Measurements from ENCODE around the gene AMDHD1.

AMDHD1 gene

DNA sequence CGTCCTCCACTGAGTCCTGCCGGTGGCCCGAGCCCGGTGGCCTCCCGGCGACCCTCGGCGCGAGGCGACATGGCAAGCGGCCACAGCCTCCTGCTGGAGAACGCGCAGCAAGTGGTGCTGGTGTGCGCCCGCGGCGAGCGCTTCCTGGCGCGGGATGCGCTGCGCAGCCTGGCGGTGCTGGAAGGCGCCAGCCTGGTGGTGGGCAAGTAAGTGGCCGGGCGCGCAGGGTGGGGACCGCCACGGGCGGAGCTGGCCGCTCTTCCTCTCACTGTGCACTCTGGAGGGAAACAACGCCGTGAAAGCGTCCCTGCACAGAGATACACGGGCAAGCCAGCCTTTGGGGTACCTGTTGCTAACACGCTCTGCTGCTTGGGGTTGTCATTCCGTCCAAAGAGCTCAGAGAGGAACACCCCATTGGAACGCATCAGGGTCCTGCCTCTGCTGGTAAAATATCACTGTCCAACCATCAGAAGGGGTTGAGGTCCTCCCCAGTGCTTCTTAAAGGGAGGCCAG is at the start of gene AMDHD1:
Gene AMDHD1, plus strand, starts transcription at position 2 of the 513 bp plus-strand sequence. Its CDS starts 68 bp downstream, at position 70.
- peak; percentile 22 for DNase-seq

DNA sequence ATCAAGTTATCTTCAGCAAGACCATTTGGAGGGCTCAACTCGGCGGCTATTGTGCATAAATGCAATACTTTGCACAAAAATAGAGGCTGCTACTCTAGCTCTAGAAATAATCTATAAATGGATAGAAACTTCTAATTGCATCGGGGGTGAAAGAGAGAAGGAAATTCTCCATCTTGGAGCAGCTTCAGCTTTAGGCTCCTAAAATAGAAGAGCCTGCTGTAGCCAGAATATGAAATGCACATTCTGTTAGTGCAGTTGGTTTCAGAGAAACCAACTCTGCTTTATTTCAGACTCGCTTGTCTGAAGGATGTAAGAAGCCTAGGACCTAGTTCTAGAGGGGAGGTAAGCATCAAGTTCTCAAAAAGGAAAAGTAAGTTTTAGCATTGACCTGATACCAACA is 46.3 kb upstream of the AMDHD1 start:
- no peak for DNase-seq

- DNase-seq, result no peak
These were observed 45.0 kb upstream of the AMDHD1 start for GRCh38 chr12:95898081-95898480.

GRCh38 chr12:95908573-95908972 is 34.6 kb upstream of the AMDHD1 start:
- no peak for DNase-seq

- no peak for DNase-seq
These were observed 33.3 kb upstream of the AMDHD1 start for GRCh38 chr12:95909871-95910270.

GRCh38 chr12:95918194-95918993 is 24.7 kb upstream of the AMDHD1 start:
- no peak for DNase-seq

- DNase-seq, result no peak
These were observed 24.0 kb upstream of the AMDHD1 start for GRCh38 chr12:95919110-95919509.

- DNase-seq, result no peak
These were observed 20.9 kb upstream of the AMDHD1 start for GRCh38 chr12:95922231-95922630.

DNA sequence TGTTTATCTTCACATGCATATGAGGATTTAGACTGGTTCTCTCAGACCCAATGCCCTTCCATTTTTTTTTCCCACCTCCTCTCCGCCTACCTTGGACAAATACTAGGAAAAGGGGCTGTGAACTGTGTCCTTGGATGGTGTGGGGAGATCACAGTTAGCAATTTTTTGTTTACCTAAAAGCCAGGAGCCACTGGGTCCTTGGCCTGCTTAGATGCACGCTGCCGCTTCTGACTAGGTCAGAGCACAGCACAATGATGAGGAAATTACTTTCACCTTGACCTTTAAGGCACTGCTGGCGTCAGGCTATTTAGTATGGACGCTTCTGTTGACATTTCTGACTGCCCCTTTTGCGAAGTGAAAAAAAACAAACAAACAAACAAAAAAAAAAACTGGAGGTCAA is 2.6 kb upstream of the AMDHD1 start:
- DNase-seq, result no peak

DNA sequence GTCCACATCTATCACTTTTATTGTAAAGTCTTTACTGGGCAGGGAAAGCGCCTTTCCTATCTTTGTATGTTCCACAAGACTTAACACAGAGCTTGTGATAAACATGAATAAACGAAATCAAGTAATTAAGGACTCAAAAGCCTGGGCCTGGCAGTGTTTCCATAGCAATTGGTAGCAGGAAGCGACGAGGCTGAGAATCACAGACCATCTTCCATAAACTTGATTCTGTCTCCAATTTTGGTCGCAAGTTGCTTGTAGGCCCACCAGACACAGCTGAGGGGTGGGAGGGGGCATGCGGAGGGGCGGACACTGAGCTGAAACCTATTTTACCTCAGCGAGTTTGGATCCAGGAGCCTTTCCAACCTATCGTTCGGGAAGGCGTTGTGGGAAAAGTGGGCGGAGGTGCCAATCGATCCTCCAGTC is 1.0 kb upstream of the AMDHD1 start:
- DNase-seq, result no peak

GRCh38 chr12:95942524-95943329 is 404 bp upstream of the AMDHD1 start, which contains the start of gene CCDC38:
CCDC38 (minus strand) TSS chr12:95942614; CDS start chr12:95936509, 6,105 bp downstream.
- peak; percentile 80 for DNase-seq

GRCh38 chr12:95944108-95944704 is 1.1 kb downstream of the AMDHD1 start:
- no peak for DNase-seq

DNA sequence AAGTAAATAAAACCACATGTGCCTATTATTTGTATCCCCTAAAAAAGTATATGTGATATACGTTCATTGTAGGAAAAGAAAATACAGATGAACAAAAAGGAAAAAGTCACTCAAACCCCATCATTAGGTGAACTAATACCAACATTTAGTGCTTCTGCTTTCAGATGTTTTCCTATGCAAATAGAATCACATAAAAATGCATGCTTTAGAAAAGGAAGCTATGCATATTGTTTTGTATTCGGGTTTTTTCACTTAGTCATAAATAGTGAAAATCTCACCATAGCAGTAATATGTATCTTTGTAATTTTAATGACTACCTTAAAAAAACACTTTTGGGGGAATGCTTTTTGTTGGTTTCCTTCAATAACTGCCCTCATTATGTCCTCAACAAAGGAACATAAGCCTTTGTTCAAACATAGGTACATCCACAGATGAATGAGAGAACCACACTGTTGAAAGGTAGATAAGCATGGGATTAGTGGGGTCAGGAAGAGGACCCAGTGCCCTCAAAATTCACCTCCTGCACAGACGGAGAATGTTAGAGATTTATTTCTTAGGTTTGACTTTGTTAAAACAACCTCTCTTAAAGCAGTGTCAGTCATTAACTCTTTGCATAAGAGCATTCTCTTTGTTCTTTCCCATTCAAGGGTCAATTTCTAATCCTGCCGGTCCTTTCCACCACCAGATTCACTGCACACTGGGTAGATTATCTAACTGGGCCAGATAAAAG is 6.5 kb downstream of the AMDHD1 start:
- DNase-seq, result no peak

DNA sequence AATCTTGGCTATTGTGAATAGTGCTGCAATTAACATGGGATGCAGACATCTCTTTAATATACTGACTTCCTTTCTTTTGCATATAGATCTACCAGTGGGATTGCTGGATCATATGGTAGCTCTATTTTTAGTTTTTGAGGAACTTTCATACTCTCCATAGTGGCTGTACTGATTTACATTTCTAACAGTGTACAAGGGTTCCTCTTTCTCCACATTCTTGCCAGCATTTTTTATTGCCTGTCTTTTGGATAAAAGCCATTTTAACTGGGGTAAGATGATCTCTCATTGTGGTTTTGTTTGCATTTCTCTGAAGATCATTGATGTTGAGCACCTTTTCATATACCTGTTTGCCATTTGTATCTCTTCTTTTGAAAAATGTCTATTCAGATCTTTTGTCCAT is 8.4 kb downstream of the AMDHD1 start:
- no peak for DNase-seq

- DNase-seq, result no peak
These were observed 9.9 kb downstream of the AMDHD1 start for GRCh38 chr12:95953000-95953399.

GRCh38 chr12:95955549-95956159 is 12.5 kb downstream of the AMDHD1 start:
- DNase-seq, result no peak

DNA sequence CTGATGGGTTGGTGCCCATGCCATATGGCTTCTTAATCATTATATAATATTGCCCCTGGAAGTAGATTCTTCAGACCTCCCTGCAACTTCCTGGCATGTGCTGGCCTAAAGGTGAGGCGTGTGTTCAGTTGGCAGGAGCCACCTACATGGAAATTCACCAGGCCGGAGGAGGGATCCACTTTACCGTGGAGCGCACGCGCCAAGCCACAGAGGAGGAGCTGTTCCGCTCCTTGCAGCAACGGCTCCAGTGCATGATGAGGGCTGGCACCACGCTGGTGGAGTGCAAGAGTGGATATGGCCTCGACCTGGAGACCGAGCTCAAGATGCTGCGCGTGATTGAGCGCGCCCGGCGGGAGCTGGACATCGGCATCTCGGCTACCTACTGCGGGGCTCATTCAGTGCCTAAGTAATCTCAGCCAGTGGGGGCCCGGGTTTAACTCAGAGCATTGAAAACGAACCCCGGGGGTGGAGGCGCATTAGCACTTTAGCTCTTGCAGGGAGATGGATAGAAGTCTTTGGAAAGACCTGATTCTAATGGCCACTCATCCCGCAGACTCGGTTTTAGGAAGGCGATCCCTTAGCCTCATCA is 13.5 kb downstream of the AMDHD1 start:
- no peak for DNase-seq

GRCh38 chr12:95959107-95959506 is 16.0 kb downstream of the AMDHD1 start:
- no peak for DNase-seq

- DNase-seq, result no peak
These were observed 17.1 kb downstream of the AMDHD1 start for GRCh38 chr12:95960241-95960640.

DNA sequence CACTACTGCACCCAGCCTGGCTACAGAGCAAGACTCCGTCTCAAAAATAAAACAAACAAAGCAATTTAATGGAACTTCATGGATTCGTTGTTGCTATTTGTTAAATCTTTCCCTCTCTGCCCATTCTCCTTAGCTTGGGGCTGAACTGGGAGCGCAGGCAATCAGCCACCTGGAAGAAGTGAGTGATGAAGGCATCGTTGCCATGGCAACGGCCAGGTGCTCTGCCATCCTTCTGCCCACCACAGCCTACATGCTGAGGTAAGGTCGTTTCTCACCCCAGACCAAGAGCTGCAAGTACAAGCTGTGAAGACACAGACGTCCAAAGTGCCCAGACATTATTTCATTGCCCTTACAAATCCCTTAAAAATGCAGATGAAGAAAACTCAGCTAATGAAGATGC is 19.1 kb downstream of the AMDHD1 start:
- no peak for DNase-seq

DNA sequence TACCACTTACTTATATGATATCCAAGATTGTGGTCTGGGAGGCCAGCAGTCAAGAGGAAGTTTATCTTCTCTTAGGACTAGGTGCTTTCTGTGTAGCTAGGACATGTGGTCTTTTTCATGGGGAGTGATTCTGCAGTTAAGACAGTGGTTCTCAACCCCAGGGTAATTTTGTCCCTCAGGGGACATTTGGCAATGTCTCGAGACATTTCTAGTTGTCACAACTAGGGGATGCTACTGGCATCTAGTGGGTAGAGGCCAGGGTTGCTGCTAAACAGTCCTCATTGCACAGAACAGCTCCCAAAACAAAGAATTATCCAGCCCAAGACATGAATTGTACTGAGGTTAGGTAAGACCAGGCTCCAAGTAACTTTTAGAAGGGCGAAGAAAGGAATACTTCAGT is 20.0 kb downstream of the AMDHD1 start:
- no peak for DNase-seq
